HG02981 (cell line): ENCODE results near the gene PDE6D.

Source experiments
- ATAC-seq: cut with Tn5 transposase; IDR thresholded peaks from one replicate; pipeline ENCODE4 v1.9.1; 2021; ENCODE audit warnings: mild to moderate bottlenecking, moderate library complexity; ENCODE audit not compliant: unreplicated experiment

Gene PDE6D

DNA sequence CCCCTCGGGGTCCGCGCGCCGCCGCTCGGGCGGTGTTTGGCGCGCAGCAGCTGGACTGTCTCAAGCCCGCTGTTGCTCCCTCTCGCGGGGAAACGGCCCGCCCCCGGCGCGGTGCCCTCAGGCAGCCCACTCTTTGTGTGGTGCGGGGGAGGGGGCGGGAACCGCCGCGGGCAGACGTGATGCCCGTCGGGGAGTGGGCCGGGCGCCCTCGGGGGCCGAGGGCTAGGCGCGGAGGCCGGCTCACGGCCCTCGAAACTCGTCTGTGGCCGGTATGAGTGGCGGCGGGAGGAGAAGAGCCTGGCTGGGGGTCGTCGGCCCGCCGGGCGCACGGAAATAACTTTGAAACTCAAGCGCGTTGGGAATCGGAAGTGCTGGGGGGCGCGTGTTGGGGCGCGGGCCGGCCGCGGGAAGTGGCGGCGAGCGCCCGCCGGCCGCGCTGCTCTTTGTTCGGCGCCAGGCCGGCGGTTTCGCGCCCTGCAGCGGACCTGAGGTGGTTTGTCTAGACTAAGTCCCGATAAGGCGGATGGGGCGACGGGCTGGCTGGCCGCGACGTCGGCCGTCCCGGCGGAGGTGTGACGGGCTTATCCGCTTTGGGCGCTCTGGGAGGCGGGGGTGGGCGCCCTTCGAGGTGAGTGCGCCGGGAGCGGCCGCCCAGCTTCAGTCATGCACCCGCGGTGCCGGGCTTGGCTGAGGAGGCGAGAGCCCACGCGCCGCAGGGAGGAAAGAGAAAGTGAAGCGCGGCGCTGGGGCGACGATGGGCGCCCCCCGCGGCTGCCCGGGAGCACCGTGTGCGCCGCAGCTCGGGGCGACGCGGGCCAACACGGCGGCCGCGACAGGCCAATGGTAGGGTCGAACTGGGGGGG, 72.1 kb downstream of the PDE6D start:
- no peak for ATAC-seq

GRCh38 chr2:231707927-231708772, 72.9 kb downstream of the PDE6D start, which contains the start of gene PTMA:
Gene PTMA, plus strand, starts transcription at chr2:231708525. Its CDS starts 182 bp downstream, at chr2:231708707.
- ATAC-seq: peak; percentile 45

- ATAC-seq: no peak
These were observed 73.5 kb downstream of the PDE6D start for GRCh38 chr2:231707625-231707926.

DNA sequence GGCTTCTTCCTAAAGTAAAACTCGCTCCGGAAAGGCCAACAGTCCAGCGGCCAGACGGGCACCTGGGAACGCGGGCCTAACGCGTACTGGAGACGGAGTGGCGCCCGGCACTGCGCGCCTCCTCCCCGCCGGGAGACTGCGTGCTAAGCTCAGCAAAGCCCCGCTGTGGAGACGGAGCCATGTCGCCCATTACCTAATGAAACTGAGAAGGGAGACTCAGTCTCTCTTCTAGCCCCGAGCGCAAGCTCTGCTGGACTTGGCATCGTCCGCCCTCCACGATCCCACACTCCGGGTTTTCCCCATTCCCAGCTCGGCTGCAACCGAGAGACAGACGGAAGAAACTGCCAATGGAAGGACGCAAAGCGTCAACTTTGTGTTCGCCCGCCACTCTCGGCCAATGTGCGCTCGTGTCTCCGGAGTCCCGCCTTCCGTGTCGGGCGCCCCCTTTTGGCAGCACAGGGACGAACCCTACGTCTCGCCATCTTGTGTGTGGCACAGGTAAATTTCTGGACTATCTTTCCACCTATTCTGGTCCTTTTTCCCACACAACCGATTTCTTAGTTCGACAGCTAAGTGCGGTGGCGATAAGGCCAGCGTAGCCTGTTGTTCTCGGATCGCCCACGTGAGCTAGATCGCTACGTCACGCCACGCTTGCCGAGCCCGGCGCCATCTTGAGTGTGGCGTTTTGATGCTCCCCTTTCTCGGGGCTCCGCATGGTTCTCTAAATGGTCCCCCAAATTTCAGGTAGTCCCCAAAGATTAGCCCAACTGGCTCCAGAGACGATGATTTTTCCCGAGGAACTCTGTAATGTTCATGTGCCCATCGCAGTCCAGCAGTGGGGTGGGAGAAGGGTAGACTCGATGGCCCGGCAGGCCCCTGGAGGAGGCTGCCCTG, 74.1 kb downstream of the PDE6D start:
- ATAC-seq: peak; percentile 36

DNA sequence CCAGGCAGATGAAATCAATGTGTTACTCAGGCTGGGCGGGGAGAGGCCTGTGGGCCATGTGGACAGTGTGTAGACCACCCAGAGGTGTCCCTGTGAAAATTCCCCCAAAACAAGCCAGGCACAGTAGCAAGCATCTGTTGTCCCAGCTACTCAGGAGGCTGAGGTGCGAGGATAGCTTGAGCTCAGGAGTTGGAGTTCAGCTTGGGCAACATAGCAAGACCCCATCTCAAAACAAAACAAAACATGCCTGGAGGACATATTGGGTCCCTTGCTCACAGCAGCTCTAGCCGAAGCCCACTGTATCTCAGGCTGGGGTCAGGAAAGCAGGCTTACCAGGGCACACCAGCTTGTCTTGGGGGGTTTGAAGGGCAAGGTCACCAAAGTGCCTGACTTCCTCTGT, 77.1 kb downstream of the PDE6D start:
- ATAC-seq: no peak

- ATAC-seq: no peak
These were observed 79.4 kb downstream of the PDE6D start for GRCh38 chr2:231701456-231702373.

GRCh38 chr2:231699006-231699405, 82.1 kb downstream of the PDE6D start:
- no peak for ATAC-seq

GRCh38 chr2:231696004-231696367, 85.1 kb downstream of the PDE6D start:
- no peak for ATAC-seq

DNA sequence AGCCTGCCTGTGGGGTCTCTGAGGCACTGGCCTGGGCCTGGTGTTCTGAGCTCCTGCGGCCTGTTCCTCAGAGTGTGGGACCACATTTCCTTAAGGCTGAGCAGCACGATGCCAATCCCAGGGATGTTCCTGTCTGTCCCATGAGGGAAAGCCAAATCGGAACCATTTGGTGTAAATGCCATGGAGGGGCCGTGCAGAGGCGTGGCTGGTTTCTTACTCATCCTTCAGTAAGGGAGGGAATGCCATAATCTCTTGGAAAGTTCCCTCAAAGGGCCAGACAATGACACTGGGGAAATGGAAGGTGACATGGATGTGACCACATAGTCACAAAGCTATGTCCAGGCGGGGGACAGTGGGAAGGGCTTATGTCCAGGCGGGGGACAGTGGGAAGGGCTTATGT, 87.1 kb downstream of the PDE6D start:
- no peak for ATAC-seq

DNA sequence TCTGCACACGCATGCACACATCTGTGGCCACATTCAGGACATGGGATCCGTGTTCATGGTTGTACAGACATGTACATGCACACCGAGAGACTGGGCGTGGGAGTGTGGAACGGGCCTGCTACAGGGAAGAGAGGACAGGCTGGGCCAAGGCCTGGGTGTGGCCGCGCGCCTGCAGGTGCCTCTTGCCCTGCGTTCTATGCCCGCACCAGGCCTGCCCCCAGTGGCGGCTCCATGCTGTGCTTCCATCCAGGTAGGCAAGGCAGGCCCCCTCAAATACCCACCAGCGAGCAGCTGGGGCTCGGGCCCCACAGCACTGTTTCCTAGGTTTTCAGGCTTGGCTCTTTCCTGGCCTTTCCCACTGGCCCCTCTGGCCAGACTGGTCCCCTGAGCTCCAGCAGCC, 88.2 kb downstream of the PDE6D start:
- ATAC-seq: no peak

DNA sequence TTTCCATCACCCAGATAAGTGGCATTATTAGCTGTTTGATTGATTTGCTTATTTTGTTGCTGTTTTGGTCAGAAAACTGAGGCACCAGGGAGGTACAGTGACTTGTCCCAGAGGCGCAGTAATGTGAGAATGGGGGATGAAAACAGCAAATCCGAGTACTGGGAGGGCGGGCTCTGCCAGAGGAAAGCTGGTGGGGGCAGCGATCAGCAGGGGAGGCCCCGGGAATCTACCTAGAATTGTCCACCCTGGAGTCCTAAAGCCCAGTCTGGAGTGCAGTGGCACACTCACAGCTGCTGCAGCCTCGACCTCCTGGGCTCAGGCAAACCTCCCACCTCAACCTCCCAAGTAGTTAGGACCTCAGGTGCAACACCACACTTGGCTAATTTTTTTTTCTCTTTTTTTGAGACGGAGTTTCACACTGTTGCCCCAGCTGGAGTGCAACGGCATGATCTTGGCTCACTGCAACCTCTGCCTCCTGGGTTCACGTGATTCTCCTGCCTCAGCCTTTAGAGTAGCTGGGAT, 89.8 kb downstream of the PDE6D start:
- ATAC-seq: no peak

DNA sequence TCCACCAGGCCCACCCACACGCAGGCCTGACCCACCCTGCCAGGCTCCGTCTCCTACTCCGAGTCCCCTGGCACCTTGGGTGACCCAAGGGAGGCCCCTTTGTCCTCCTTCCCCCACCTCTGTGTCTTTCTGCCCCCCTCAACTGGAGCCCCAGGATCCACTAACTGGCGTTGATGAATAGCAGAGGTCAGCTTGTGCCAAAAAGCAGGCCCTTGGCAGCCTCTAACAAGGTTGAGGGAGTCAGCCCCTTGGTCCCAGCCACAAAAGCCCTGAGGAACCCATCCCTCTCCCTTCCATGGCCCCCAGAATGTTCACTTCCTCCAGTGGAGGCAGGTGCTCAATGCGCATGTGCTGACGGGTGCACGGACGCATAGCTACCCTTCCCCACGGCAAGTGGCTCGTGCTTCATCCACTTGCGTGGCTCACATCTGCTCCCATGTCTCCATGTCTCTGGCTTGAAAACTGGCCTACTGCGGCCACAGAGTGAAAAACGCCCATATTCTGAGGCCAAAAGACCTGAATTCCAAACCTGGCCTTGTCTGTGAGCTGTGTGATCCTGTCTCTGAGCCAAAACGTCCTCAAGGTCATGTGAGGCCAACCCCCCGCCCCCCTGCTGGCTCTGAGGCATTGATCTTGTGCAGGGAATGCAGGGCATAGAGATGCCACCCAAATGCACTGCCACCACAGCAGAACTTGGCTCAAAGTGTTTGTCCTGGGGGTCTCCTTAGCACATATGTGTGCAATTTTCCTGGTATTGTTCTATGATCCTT, 91.8 kb downstream of the PDE6D start:
- no peak for ATAC-seq

- no peak for ATAC-seq
These were observed 92.4 kb downstream of the PDE6D start for GRCh38 chr2:231688719-231689118.

GRCh38 chr2:231687961-231688360, 93.1 kb downstream of the PDE6D start:
- no peak for ATAC-seq

GRCh38 chr2:231687133-231687852, 93.8 kb downstream of the PDE6D start:
- peak; percentile 68 for ATAC-seq

DNA sequence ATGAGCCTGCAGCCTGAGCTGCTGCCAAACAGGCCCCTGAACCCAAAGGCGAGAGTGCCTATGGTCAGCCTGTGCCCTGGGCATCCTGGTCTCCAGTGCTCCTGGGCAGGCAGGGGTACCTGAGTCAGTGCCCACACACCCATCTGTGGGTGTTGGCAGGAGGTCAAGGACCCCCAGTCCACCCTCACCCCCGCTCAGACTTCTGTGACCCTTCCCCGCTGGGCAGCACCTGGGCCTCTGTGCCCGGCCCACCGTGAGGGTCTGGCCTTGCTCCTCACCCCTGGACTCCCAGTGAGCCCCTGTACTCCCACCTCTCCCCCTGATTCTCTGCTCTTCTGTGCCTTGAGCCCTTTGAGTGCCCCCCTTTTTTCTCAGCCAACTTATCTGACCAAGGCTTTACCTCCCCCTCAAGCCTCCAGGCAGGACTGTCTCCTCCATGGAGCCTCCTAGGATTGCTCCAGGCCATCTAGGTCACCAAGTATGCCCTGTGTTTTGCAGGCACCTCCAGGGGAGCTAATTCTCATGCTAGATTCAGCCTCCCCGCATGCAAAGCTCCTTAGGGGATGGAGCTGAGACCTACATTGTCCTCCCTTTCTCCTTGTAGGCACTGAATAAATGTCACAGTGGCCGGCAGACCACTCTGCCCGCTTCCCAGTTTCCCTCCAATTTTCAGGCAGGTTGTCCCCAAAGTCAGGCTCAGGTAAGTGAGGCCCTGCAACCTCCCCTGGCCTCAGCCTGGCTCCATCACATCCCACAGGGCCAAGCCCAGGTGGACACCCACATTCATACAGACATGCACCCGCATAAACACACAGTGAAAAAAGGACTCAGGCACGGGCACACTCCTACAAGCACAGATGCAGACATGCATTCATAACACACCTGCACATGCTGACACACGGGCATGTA, 94.6 kb downstream of the PDE6D start:
- no peak for ATAC-seq
